ENCODE measurements around the gene FOXP1. TPM values are rescaled to one million over a fixed set of nuclear protein-coding genes. Genes with fewer than 3 reads are reported as not detected.

The FOXP1 gene
- total and polyA plus RNA-seq, 4 donors, result 4.9 to 35.4 (median 32.0) TPM

GRCh38 chr3:71384837-71385716 is 198.5 kb downstream of the FOXP1 start:
- H3K27ac ChIP-seq (ENCODE audit: low read depth in 1 of 2, low read length in 2 of 2), result no peak overlapping the region
- H3K4me1 ChIP-seq (ENCODE audit: control insufficient read depth in 4 of 4, insufficient read depth in 4 of 4, low read length in 3 of 4), result peaks cover 1 to 19% (median 8%) of the 10 kb centered on the region in 4 donors
- no peak for DNase-seq (ENCODE audit: low spot score)
- H3K27me3 ChIP-seq (ENCODE audit: control insufficient read depth in 4 of 4, insufficient read depth in 4 of 4, low read length in 3 of 4), result no peaks in the 10 kb centered on the region
- WGBS, result 80% methylated on average over 7 of the region's 7 CpGs
- no peak overlapping the region for H3K9ac ChIP-seq (ENCODE audit: low read depth in 1 of 2, low read length in 2 of 2)
- H3K9me3 ChIP-seq (ENCODE audit: control insufficient read depth in 4 of 4, low read length in 3 of 4), result no peaks in the 10 kb centered on the region
- no peaks in the 10 kb centered on the region for H3K36me3 ChIP-seq (ENCODE audit: control insufficient read depth in 4 of 4, insufficient read depth in 3 of 4, low read depth in 1 of 4, low read length in 3 of 4)
- H3K4me3 ChIP-seq (ENCODE audit: low read depth in 1 of 3, low read length in 3 of 3), result no peak overlapping the region
- TF ChIP-seq MAX (IDR thresholded peaks at IDR 0.05) (no peak), RAD21 (IDR thresholded peaks at IDR 0.05) (no peak), FOXA2 (IDR thresholded peaks at IDR 0.05) (no peak), EGR1 (IDR thresholded peaks at IDR 0.05; ENCODE audit: low read depth in 2 of 2) (no peak), TAF1 (conservative IDR thresholded peaks at IDR 0.05) (no peak), HNF4G (IDR thresholded peaks at IDR 0.05) (no peak), YY1 (IDR thresholded peaks at IDR 0.05) (no peak), HNF4A (conservative IDR thresholded peaks at IDR 0.05) (no peak)

GRCh38 chr3:71384388-71384787 is 199.1 kb downstream of the FOXP1 start:
- Histone ChIP-seq H3K9ac (ENCODE audit: low read depth in 1 of 2, low read length in 2 of 2) (no peak overlapping the region), H3K27ac (ENCODE audit: low read depth in 1 of 2, low read length in 2 of 2) (no peak overlapping the region), H3K4me1 (ENCODE audit: control insufficient read depth in 4 of 4, insufficient read depth in 4 of 4, low read length in 3 of 4) (peaks cover 1 to 16% (median 4%) of the 10 kb centered on the region in 4 donors), H3K27me3 (ENCODE audit: control insufficient read depth in 4 of 4, insufficient read depth in 4 of 4, low read length in 3 of 4) (no peaks in the 10 kb centered on the region), H3K4me3 (ENCODE audit: low read depth in 1 of 3, low read length in 3 of 3) (no peak overlapping the region), H3K36me3 (ENCODE audit: control insufficient read depth in 4 of 4, insufficient read depth in 3 of 4, low read depth in 1 of 4, low read length in 3 of 4) (no peaks in the 10 kb centered on the region), H3K9me3 (ENCODE audit: control insufficient read depth in 4 of 4, low read length in 3 of 4) (no peaks in the 10 kb centered on the region)
- WGBS, result 75% methylated on average over 3 of the region's 3 CpGs
- TF ChIP-seq HNF4A (conservative IDR thresholded peaks at IDR 0.05) (no peak), YY1 (IDR thresholded peaks at IDR 0.05) (no peak), ZBTB33 (IDR thresholded peaks at IDR 0.05) (no peak), JUND (IDR thresholded peaks at IDR 0.05) (no peak), FOXA1 (IDR thresholded peaks at IDR 0.05) (no peak), HNF4G (IDR thresholded peaks at IDR 0.05) (no peak), MAX (IDR thresholded peaks at IDR 0.05) (no peak), RAD21 (IDR thresholded peaks at IDR 0.05) (no peak), SP1 (IDR thresholded peaks at IDR 0.05) (no peak), TAF1 (conservative IDR thresholded peaks at IDR 0.05) (no peak), NR2F2 (IDR thresholded peaks at IDR 0.05) (no peak), ATF3 (IDR thresholded peaks at IDR 0.05) (no peak)
- no peak for DNase-seq (ENCODE audit: low spot score)

GRCh38 chr3:71380096-71380495 is 203.4 kb downstream of the FOXP1 start:
- H3K27ac ChIP-seq (ENCODE audit: low read depth in 1 of 2, low read length in 2 of 2), result no peak overlapping the region
- DNase-seq (ENCODE audit: low spot score), result no peak

More at GRCh38 chr3:71380096-71380495, 203.4 kb downstream of the FOXP1 start:
- Histone ChIP-seq H3K9me3 (ENCODE audit: control insufficient read depth in 4 of 4, low read length in 3 of 4) (no peaks in the 10 kb centered on the region), H3K4me1 (ENCODE audit: control insufficient read depth in 4 of 4, insufficient read depth in 4 of 4, low read length in 3 of 4) (peaks cover 1 to 11% (median 3%) of the 10 kb centered on the region in 4 donors), H3K36me3 (ENCODE audit: control insufficient read depth in 4 of 4, insufficient read depth in 3 of 4, low read depth in 1 of 4, low read length in 3 of 4) (no peaks in the 10 kb centered on the region), H3K9ac (ENCODE audit: low read depth in 1 of 2, low read length in 2 of 2) (no peak overlapping the region), H3K4me3 (ENCODE audit: low read depth in 1 of 3, low read length in 3 of 3) (no peak overlapping the region), H3K27me3 (ENCODE audit: control insufficient read depth in 4 of 4, insufficient read depth in 4 of 4, low read length in 3 of 4) (no peaks in the 10 kb centered on the region)
- 64% methylated on average over 3 of the region's 3 CpGs for WGBS
- TF ChIP-seq FOXA2 (IDR thresholded peaks at IDR 0.05) (peak; percentile 16), HNF4A (conservative IDR thresholded peaks at IDR 0.05) (peak; percentile 47 to 65), TAF1 (conservative IDR thresholded peaks at IDR 0.05) (no peak), MAX (IDR thresholded peaks at IDR 0.05) (no peak), RAD21 (IDR thresholded peaks at IDR 0.05) (peak in 1 of 2 donors; percentile 35), JUND (IDR thresholded peaks at IDR 0.05) (peak in 1 of 2 donors; percentile 29), RXRA (IDR thresholded peaks at IDR 0.05) (peak in 1 of 2 donors; percentile 35), ATF3 (IDR thresholded peaks at IDR 0.05) (no peak)
